ENCODE results near the gene CHD9.

DNA sequence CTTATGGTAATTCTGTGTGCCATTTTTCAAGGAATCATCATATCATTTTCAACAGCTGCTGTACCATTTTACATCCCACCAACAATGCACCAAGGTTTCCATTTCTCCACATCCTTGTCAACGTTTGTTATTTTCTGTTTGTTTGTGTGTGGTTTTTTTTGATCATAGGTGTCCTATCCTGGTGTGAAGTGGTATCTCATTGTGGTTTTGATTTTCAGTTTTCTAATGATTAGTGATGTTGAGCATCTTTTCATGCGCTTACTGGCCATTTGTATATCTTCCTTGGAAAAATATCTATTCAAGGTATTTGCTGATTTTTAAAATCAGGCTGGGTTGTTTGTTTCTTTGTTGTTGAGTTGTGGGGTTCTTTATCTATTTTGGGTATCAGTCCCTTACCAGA, 15.0 kb downstream of the CHD9 start:
- TF ChIP-seq, protein P1, sequence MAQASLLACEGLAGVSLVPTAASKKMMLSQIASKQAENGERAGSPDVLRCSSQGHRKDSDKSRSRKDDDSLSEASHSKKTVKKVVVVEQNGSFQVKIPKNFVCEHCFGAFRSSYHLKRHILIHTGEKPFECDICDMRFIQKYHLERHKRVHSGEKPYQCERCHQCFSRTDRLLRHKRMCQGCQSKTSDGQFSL (CRISPR knock-in tag; IDR thresholded peaks at IDR 0.05) = no peak
- TF ChIP-seq, protein P1 (tag; IDR thresholded peaks at IDR 0.05) = no peak
- TF ChIP-seq, protein P2, sequence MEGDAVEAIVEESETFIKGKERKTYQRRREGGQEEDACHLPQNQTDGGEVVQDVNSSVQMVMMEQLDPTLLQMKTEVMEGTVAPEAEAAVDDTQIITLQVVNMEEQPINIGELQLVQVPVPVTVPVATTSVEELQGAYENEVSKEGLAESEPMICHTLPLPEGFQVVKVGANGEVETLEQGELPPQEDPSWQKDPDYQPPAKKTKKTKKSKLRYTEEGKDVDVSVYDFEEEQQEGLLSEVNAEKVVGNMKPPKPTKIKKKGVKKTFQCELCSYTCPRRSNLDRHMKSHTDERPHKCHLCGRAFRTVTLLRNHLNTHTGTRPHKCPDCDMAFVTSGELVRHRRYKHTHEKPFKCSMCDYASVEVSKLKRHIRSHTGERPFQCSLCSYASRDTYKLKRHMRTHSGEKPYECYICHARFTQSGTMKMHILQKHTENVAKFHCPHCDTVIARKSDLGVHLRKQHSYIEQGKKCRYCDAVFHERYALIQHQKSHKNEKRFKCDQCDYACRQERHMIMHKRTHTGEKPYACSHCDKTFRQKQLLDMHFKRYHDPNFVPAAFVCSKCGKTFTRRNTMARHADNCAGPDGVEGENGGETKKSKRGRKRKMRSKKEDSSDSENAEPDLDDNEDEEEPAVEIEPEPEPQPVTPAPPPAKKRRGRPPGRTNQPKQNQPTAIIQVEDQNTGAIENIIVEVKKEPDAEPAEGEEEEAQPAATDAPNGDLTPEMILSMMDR (IDR thresholded peaks at IDR 0.05 in 2 of 3, conservative IDR thresholded peaks at IDR 0.05 in 1 of 3; ENCODE audit: insufficient read depth in 2 of 3, low read depth in 1 of 3, low read length in 3 of 3) = no peak
- TF ChIP-seq SP1 (CRISPR knock-in tag; IDR thresholded peaks at IDR 0.05) = no peak
